ENCODE data around the gene HBG1. TPM values are rescaled to one million over a fixed set of nuclear protein-coding genes. Genes with fewer than 3 reads are reported as not detected.
A peak's percentile ranks its signal among the peaks of the same experiment; 100 is the strongest.

Gene HBG1
- total RNA-seq, 2 donors from 2014 or later = not detected

DNA sequence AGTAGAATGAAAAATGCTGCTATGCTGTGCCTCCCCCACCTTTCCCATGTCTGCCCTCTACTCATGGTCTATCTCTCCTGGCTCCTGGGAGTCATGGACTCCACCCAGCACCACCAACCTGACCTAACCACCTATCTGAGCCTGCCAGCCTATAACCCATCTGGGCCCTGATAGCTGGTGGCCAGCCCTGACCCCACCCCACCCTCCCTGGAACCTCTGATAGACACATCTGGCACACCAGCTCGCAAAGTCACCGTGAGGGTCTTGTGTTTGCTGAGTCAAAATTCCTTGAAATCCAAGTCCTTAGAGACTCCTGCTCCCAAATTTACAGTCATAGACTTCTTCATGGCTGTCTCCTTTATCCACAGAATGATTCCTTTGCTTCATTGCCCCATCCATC is 35.0 kb upstream of the HBG1 start:
- H3K27me3 Mint-ChIP-seq = peaks cover 6% of the 10 kb centered on the region
- H3K27ac Mint-ChIP-seq = no peak overlapping the region
- H3K4me1 Mint-ChIP-seq = no peaks in the 10 kb centered on the region
- H3K36me3 Mint-ChIP-seq (ENCODE audit: low read depth) = no peaks in the 10 kb centered on the region
- ATAC-seq (replicated peaks) = no peak
- H3K4me3 Mint-ChIP-seq = no peak overlapping the region
- no peaks in the 10 kb centered on the region for H3K9me3 Mint-ChIP-seq

DNA sequence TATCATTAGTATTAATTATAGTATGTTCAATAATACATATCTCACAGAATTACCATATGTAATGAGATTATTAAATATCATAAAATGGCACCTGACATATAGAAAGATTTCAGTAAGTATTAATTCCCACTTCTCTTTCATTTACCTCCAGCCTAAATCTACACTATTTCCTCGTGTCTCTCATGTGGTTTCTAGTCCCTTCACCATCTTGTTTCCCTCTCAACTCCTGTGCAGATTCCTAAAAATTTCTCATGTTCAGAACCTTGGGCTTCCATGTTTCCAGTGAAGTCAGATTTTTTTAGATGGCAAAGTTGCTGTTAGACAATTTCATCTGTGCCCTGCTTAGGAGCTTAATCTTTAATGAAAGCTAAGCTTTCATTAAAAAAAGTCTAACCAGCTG is 34.2 kb upstream of the HBG1 start:
- H3K4me1 Mint-ChIP-seq = no peaks in the 10 kb centered on the region
- ATAC-seq (replicated peaks) = no peak
- no peaks in the 10 kb centered on the region for H3K36me3 Mint-ChIP-seq (ENCODE audit: low read depth)
- no peaks in the 10 kb centered on the region for H3K9me3 Mint-ChIP-seq
- no peak overlapping the region for H3K4me3 Mint-ChIP-seq
- peaks cover 6% of the 10 kb centered on the region for H3K27me3 Mint-ChIP-seq
- no peak overlapping the region for H3K27ac Mint-ChIP-seq

GRCh38 chr11:5283086-5283485 is 33.4 kb upstream of the HBG1 start:
- no peaks in the 10 kb centered on the region for H3K4me1 Mint-ChIP-seq
- no peak for ATAC-seq (replicated peaks)
- no peak overlapping the region for H3K4me3 Mint-ChIP-seq
- H3K27me3 Mint-ChIP-seq = peaks cover 6% of the 10 kb centered on the region
- no peaks in the 10 kb centered on the region for H3K9me3 Mint-ChIP-seq
- H3K36me3 Mint-ChIP-seq (ENCODE audit: low read depth) = no peaks in the 10 kb centered on the region
- no peak overlapping the region for H3K27ac Mint-ChIP-seq

DNA sequence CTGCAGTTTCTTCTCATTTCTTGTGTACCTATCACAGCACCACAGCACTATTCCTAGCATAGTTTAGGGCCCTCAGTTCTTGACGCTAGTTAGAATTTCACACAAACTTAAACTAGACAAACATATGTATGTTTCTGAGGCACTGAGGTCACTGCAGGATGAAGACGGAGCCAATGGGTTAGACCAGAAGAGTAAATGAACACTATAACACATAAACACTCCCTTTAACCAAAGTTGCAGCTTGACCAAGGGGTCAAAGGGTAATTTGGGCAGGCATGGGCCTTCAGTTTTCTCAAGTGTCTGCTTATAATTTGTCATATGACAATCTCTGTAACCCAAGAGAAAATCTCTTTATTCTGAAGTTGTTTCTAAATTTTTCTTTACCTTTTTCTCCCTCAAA is 33.0 kb upstream of the HBG1 start:
- Mint-ChIP-seq H3K27ac (no peak overlapping the region), H3K9me3 (no peaks in the 10 kb centered on the region), H3K36me3 (ENCODE audit: low read depth) (no peaks in the 10 kb centered on the region), H3K4me1 (no peaks in the 10 kb centered on the region), H3K4me3 (no peak overlapping the region), H3K27me3 (peaks cover 6% of the 10 kb centered on the region)
- ATAC-seq (replicated peaks) = no peak

- no peaks in the 10 kb centered on the region for H3K36me3 Mint-ChIP-seq (ENCODE audit: low read depth)
- H3K27ac Mint-ChIP-seq = no peak overlapping the region
- H3K4me3 Mint-ChIP-seq = no peak overlapping the region
- ATAC-seq (replicated peaks) = no peak
- H3K27me3 Mint-ChIP-seq = peaks cover 6% of the 10 kb centered on the region
- no peaks in the 10 kb centered on the region for H3K9me3 Mint-ChIP-seq
- no peaks in the 10 kb centered on the region for H3K4me1 Mint-ChIP-seq
Observed at GRCh38 chr11:5281596-5281995, 31.9 kb upstream of the HBG1 start.

DNA sequence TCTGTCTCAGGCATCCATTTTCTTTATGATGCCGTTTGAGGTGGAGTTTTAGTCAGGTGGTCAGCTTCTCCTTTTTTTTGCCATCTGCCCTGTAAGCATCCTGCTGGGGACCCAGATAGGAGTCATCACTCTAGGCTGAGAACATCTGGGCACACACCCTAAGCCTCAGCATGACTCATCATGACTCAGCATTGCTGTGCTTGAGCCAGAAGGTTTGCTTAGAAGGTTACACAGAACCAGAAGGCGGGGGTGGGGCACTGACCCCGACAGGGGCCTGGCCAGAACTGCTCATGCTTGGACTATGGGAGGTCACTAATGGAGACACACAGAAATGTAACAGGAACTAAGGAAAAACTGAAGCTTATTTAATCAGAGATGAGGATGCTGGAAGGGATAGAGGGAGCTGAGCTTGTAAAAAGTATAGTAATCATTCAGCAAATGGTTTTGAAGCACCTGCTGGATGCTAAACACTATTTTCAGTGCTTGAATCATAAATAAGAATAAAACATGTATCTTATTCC is 31.0 kb upstream of the HBG1 start:
- Mint-ChIP-seq H3K9me3 (no peaks in the 10 kb centered on the region), H3K36me3 (ENCODE audit: low read depth) (no peaks in the 10 kb centered on the region), H3K4me3 (no peak overlapping the region), H3K27ac (peak overlapping the region; percentile 55), H3K4me1 (no peaks in the 10 kb centered on the region), H3K27me3 (peaks cover 6% of the 10 kb centered on the region)
- ATAC-seq (replicated peaks) = peak; percentile 87

DNA sequence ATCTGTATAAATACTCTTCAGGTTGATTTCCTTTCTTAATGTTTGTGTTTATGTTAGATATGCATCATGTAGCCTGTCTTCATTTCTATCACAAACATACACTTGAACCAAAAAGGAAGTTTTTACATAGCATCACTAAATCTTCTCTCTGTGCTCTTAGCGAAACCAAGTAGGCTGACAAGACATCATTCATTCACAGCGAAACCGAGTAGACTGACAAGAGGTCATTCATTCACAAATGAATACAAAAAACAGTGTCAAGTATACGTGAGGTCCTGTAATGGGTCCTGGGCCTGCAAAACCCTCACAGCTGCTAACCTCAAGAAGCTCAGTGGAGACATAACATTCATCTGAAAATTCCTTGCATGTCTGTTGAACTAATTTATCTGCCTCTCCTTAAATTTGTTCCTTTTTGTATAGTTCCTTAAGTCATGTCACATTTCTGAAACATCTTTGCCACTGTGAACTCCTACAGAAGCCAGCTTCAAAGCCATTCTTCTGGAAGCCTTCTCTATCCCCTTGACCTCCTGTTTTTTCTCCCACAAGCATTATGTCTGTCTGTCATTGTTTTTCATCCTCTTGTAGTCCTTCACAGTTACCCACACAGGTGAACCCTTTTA is 29.9 kb upstream of the HBG1 start:
- ATAC-seq (replicated peaks) = no peak
- Mint-ChIP-seq H3K4me1 (no peaks in the 10 kb centered on the region), H3K27ac (no peak overlapping the region), H3K9me3 (no peaks in the 10 kb centered on the region), H3K27me3 (no peaks in the 10 kb centered on the region), H3K4me3 (no peak overlapping the region), H3K36me3 (ENCODE audit: low read depth) (no peaks in the 10 kb centered on the region)

GRCh38 chr11:5277807-5278382 is 28.2 kb upstream of the HBG1 start:
- no peak overlapping the region for H3K27ac Mint-ChIP-seq
- ATAC-seq (replicated peaks) = no peak
- H3K4me1 Mint-ChIP-seq = no peaks in the 10 kb centered on the region
- no peaks in the 10 kb centered on the region for H3K27me3 Mint-ChIP-seq
- no peaks in the 10 kb centered on the region for H3K36me3 Mint-ChIP-seq (ENCODE audit: low read depth)
- H3K4me3 Mint-ChIP-seq = no peak overlapping the region
- no peaks in the 10 kb centered on the region for H3K9me3 Mint-ChIP-seq

DNA sequence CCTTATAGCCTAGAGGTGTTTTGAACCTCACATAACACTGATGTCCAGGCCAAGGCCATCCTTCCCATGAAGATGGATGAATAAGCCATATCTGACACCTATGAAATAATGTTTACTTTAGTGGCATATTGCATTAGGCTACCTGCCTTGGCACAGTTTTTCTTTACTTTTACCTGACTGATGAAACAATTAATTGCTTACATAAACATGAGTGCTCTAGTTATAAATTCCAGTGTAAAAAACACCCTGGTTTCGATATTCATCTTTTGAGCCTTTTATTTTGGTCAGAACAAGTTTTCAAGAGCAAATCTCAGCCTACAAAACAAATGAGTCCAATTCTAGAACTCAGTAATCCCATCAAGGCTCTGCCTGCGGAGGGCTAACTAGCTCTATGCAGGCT is 27.0 kb upstream of the HBG1 start:
- no peak for ATAC-seq (replicated peaks)
- Mint-ChIP-seq H3K9me3 (no peaks in the 10 kb centered on the region), H3K36me3 (ENCODE audit: low read depth) (no peaks in the 10 kb centered on the region), H3K27me3 (no peaks in the 10 kb centered on the region), H3K4me1 (no peaks in the 10 kb centered on the region), H3K4me3 (no peak overlapping the region), H3K27ac (no peak overlapping the region)

DNA sequence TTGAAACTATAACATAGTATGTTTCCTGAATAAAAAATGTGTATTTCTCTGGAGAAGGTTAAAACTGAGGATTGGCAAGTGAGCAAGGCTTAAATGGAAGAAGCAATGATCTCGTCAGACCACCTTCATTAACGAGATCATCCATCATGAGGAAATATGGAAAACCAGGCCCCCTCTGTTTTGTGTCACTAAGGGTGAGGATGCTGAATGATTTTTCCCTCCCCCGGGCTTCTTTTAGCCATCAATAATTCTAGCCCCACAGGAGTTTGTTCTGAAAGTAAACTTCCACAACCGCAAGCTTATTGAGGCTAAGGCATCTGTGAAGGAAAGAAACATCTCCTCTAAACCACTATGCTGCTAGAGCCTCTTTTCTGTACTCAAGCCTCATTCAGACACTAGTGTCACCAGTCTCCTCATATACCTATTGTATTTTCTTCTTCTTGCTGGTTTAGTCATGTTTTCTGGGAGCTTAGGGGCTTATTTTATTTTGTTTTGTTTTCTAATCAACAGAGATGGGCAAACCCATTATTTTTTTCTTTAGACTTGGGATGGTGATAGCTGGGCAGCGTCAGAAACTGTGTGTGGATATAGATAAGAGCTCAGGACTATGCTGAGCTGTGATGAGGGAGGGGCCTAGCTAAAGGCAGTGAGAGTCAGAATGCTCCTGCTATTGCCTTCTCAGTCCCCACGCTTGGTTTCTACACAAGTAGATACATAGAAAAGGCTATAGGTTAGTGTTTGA is 25.9 kb upstream of the HBG1 start:
- Mint-ChIP-seq H3K27me3 (no peaks in the 10 kb centered on the region), H3K4me1 (no peaks in the 10 kb centered on the region), H3K27ac (no peak overlapping the region), H3K9me3 (no peaks in the 10 kb centered on the region), H3K36me3 (ENCODE audit: low read depth) (no peaks in the 10 kb centered on the region), H3K4me3 (no peak overlapping the region)
- ATAC-seq (replicated peaks) = no peak

DNA sequence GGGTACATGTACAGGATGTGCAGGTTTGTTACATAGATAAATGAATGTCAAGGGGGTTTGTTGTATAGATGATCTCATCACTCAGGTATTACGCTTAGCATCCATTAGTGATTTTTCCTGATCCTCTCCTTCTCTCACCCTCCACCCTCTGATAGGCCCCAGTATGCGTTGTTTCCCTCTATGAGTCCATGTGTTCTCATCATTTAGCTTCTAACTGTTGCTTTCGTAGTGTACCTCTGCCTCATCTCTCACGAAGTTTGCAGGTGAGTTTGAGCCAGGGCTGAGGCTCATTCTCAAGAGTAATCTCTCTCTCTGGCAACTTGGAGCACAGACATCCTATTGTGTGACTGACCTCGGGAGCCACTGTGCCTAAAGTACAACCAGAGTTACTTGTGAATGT is 24.7 kb upstream of the HBG1 start:
- no peaks in the 10 kb centered on the region for H3K36me3 Mint-ChIP-seq (ENCODE audit: low read depth)
- ATAC-seq (replicated peaks) = no peak
- H3K9me3 Mint-ChIP-seq = no peaks in the 10 kb centered on the region
- peaks cover 3% of the 10 kb centered on the region for H3K27me3 Mint-ChIP-seq
- no peak overlapping the region for H3K27ac Mint-ChIP-seq
- no peaks in the 10 kb centered on the region for H3K4me1 Mint-ChIP-seq
- H3K4me3 Mint-ChIP-seq = no peak overlapping the region

- Mint-ChIP-seq H3K27ac (no peak overlapping the region), H3K27me3 (peaks cover 3% of the 10 kb centered on the region), H3K36me3 (ENCODE audit: low read depth) (no peaks in the 10 kb centered on the region), H3K4me1 (no peaks in the 10 kb centered on the region), H3K4me3 (no peak overlapping the region), H3K9me3 (no peaks in the 10 kb centered on the region)
- ATAC-seq (replicated peaks) = no peak
Observed at GRCh38 chr11:5272395-5273017, 22.8 kb upstream of the HBG1 start.

DNA sequence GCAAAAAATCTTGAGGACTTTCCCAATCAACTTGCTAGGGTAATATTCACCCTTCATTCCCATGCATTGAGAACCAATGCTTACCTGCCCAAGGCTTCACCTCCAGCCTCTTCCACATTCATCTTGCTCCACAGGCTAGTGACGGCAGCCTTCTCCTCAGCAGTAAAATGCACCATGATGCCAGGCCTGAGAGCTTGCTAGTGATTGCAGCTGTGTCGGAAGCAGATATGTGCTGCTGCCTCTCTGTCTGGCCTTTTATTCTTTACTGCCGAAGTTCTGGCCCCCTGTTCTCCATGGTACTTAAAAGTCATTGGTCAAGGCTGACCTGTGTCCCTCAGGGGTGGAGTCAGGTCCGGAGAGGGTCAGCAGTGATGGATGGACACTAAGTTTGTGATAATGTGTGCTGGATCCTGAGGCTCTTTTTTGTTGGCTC is 20.1 kb upstream of the HBG1 start, which contains the start of gene HBE1:
Gene HBE1 (minus strand): TSS at position 231 of the 433 bp plus-strand sequence. CDS start 55 bp downstream, at position 176.
- no peak for ATAC-seq (replicated peaks)
- H3K27ac Mint-ChIP-seq = no peak within 1 kb of the TSS
- H3K4me1 Mint-ChIP-seq = no peaks in the 10 kb centered on the region
- H3K36me3 Mint-ChIP-seq (ENCODE audit: low read depth) = no peaks in the 10 kb centered on the region
- H3K9me3 Mint-ChIP-seq = no peaks in the 10 kb centered on the region
- no peak within 1 kb of the TSS for H3K4me3 Mint-ChIP-seq
- peaks cover 3% of the 10 kb centered on the region for H3K27me3 Mint-ChIP-seq

DNA sequence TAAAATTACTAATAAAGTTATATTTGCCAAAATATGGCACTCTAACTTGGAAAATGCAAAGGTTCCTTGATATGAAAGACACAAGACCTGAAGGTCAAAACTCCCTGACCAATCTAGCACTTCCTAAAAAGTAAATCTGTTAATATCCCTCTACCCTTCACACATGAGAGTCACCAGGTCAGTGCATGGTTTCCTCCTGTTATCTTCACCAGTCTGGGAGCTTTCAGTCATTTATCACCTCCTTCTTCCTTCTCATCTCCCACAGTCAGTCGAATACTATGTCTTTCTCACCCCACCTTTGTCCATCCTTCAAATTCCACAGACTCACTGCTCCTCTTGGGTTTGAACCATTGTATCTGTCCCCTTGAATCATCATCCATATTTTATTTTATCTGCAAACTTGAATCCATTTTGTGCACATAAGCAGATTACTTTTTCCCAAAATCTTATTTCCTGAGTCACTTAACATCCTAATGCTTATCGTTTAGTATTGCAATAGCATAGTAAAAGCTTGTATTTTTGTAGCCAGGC is 17.4 kb upstream of the HBG1 start:
- no peaks in the 10 kb centered on the region for H3K4me1 Mint-ChIP-seq
- H3K36me3 Mint-ChIP-seq (ENCODE audit: low read depth) = no peaks in the 10 kb centered on the region
- H3K27me3 Mint-ChIP-seq = peaks cover 3% of the 10 kb centered on the region
- no peak overlapping the region for H3K27ac Mint-ChIP-seq
- no peak overlapping the region for H3K4me3 Mint-ChIP-seq
- no peaks in the 10 kb centered on the region for H3K9me3 Mint-ChIP-seq
- ATAC-seq (replicated peaks) = no peak
